Measurements from ENCODE around the gene STK38.

GRCh38 chr6:36555750-36556252, 8.5 kb upstream of the STK38 start:
- TF ChIP-seq, protein P1, sequence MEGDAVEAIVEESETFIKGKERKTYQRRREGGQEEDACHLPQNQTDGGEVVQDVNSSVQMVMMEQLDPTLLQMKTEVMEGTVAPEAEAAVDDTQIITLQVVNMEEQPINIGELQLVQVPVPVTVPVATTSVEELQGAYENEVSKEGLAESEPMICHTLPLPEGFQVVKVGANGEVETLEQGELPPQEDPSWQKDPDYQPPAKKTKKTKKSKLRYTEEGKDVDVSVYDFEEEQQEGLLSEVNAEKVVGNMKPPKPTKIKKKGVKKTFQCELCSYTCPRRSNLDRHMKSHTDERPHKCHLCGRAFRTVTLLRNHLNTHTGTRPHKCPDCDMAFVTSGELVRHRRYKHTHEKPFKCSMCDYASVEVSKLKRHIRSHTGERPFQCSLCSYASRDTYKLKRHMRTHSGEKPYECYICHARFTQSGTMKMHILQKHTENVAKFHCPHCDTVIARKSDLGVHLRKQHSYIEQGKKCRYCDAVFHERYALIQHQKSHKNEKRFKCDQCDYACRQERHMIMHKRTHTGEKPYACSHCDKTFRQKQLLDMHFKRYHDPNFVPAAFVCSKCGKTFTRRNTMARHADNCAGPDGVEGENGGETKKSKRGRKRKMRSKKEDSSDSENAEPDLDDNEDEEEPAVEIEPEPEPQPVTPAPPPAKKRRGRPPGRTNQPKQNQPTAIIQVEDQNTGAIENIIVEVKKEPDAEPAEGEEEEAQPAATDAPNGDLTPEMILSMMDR (IDR thresholded peaks at IDR 0.05): no peak
- TF ChIP-seq EZH2 (IDR thresholded peaks at IDR 0.05; ENCODE audit: borderline replicate concordance, insufficient read depth, low read depth, low read length, poor library complexity, severe bottlenecking): no peak

Measured in B cell (primary cell).